ENCODE data around the gene MICU2. TPM values are rescaled to one million over a fixed set of nuclear protein-coding genes. Genes with fewer than 3 reads are reported as not detected.

The MICU2 gene
- total and polyA plus RNA-seq, 12 donors, result 46.7 to 65.5 (median 59.5) TPM

DNA sequence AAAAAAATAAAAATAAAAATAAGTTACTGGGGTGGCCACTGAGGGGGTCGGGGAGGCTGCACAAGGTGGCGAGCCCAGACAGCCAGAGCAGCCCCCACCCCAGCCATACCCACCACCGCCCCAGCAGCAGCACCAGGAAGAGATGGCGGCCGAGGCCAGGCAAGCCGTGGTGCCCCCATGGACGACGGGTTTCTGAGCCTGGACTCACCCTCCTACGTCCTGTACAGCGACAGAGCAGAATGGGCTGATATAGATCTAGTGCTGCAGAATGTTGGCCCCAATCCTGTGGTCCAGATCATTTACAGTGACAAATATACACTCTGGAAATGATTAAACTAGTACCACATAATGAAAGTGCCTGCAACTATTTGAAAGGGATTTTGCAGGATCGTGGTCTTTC lies 73.3 kb downstream of the MICU2 start:
- Histone ChIP-seq H3K4me3 (no peak overlapping the region), H3K4me1 (no peaks in the 10 kb centered on the region), H3K36me3 (peaks cover 0 to 49% (median 0%) of the 10 kb centered on the region in 9 donors), H3K27me3 (no peaks in the 10 kb centered on the region), H3K27ac (no peak overlapping the region), H3K9me3 (peaks cover 0 to 7% (median 0%) of the 10 kb centered on the region in 11 donors)
- ATAC-seq, result no peak
- intact Hi-C loops (cut with DNase I), result no loop called here
- TF ChIP-seq, protein P1, sequence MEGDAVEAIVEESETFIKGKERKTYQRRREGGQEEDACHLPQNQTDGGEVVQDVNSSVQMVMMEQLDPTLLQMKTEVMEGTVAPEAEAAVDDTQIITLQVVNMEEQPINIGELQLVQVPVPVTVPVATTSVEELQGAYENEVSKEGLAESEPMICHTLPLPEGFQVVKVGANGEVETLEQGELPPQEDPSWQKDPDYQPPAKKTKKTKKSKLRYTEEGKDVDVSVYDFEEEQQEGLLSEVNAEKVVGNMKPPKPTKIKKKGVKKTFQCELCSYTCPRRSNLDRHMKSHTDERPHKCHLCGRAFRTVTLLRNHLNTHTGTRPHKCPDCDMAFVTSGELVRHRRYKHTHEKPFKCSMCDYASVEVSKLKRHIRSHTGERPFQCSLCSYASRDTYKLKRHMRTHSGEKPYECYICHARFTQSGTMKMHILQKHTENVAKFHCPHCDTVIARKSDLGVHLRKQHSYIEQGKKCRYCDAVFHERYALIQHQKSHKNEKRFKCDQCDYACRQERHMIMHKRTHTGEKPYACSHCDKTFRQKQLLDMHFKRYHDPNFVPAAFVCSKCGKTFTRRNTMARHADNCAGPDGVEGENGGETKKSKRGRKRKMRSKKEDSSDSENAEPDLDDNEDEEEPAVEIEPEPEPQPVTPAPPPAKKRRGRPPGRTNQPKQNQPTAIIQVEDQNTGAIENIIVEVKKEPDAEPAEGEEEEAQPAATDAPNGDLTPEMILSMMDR (IDR thresholded peaks at IDR 0.05), result no peak
- DNase-seq, result no peak
- WGBS, 2 donors, result 92% methylated on average over 11 of the region's 11 CpGs

- 86 to 92% methylated on average over 3 of the region's 3 CpGs for WGBS, 2 donors
- peaks cover 0 to 7% (median 0%) of the 10 kb centered on the region in 11 donors for H3K9me3 ChIP-seq
- intact Hi-C loops (cut with DNase I), result no loop called here
- H3K36me3 ChIP-seq, result peaks cover 0 to 44% (median 0%) of the 10 kb centered on the region in 9 donors
- no peak overlapping the region for H3K4me3 ChIP-seq
- no peaks in the 10 kb centered on the region for H3K4me1 ChIP-seq
- DNase-seq (no peak), ATAC-seq (no peak)
- no peak overlapping the region for H3K27ac ChIP-seq
- TF ChIP-seq, protein P1 (IDR thresholded peaks at IDR 0.05), result no peak
- H3K27me3 ChIP-seq, result no peaks in the 10 kb centered on the region
These were observed 74.7 kb downstream of the MICU2 start for GRCh38 chr13:21529146-21529893.

- no peak overlapping the region for H3K4me3 ChIP-seq
- no peaks in the 10 kb centered on the region for H3K27me3 ChIP-seq
- no peak for DNase-seq
- peaks cover 0 to under 1% (median 0%) of the 10 kb centered on the region in 11 donors for H3K9me3 ChIP-seq
- H3K4me1 ChIP-seq, result no peaks in the 10 kb centered on the region
- peaks cover 0 to 37% (median 0%) of the 10 kb centered on the region in 9 donors for H3K36me3 ChIP-seq
- H3K27ac ChIP-seq, result no peak overlapping the region
- WGBS, 2 donors, result 87 to 93% methylated on average over 6 of the region's 6 CpGs
- ATAC-seq, result no peak
- intact Hi-C loops (cut with DNase I), result no loop called here
- TF ChIP-seq, protein P1 (IDR thresholded peaks at IDR 0.05), result no peak
These were observed 75.4 kb downstream of the MICU2 start for GRCh38 chr13:21528616-21529015.

DNA sequence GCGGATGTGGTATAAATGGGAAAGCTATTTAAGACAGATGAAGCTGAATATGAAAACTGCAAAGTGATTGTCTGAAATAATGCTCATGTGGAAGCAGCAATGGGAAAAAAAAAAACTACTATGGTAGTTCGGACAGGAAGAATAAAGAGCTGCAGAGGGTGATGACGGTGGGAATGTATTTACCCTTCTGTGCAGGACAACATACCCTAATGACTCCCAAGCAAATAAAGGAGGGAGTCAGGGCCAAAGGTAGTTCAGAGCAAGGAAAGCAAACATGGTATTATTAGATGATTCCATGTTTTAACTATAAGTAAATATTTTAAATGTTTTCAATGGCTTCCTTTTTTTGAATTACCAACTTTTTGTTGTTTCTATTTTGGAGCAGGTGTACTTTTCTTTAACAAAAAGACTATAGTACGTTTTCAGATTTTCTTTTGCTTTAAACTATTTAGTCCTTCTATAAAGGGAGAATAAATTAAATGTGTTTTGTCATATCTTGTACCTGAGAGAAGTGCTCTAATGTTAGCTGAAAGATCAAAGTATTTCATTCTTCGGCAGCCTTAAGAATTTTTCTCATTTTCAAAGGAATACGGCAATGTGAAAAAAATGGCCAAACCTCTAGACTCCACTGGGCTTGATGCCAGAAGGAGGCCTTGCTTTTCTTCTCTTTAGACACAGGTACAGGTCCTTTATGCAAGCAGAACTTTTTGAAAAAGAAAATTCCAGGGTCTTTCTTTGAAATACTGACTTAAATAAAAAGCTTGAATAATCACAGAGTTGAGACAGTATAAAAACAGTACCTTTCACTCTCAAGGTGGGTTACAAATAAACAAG lies 77.0 kb downstream of the MICU2 start:
- ATAC-seq (no peak), DNase-seq (no peak)
- WGBS, 2 donors, result 94% methylated on average over 6 of the region's 6 CpGs
- Histone ChIP-seq H3K36me3 (peaks cover 0 to 40% (median 4%) of the 10 kb centered on the region in 9 donors), H3K27ac (no peak overlapping the region), H3K4me1 (no peaks in the 10 kb centered on the region), H3K27me3 (no peaks in the 10 kb centered on the region), H3K9me3 (no peaks in the 10 kb centered on the region), H3K4me3 (no peak overlapping the region)
- TF ChIP-seq, protein P1 (IDR thresholded peaks at IDR 0.05), result no peak
- intact Hi-C loops (cut with DNase I), result no loop called here

Measured in heart right ventricle (tissue), 16 donors.